Hematopoietic multipotent progenitor cell treated with erythropoietin and hydrocortisone succinate and interleukin-3 and kit ligand, for 15 days (in vitro differentiated cells): ENCODE data around the gene MTF2.

Source experiments
- DNase-seq: peaks from one replicate; pipeline ENCODE4 v3.0.0-alpha.2; 2015; ENCODE audit warnings: low spot score

MTF2 gene

DNA sequence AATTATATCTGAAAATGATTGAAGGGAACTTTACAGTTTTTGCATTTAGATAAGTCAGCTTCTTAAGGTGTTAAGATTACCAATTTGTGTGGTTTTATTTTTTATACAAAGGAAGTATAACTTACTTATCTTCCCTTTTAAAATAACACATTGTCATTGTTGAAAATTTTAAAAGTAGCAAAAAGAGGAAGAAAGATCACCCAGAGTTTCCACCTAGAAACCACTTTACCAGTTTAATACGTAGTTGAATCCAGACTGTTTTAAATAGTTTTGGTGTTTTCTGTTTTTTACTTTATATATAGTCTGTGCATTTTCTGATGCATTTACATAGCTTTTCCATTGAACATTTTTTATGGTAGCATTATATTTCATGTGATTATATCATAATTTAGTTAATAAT, 107.6 kb downstream of the MTF2 start:
- no peak for DNase-seq
